Parathyroid adenoma (tissue), 2 donors: ENCODE data around the gene SPNS2.

Source experiments
- H2AFZ ChIP-seq: fragments of 300-600 bp; sonication (generic); one replicate; pipeline ENCODE4 v1.7.0; 2017; ENCODE audit warnings: antibody characterized with exemption, mild to moderate bottlenecking
- H3K27ac ChIP-seq: fragments of 300-600 bp; sonication (generic); one replicate; pipeline ENCODE4 v1.7.0; 2017
- H3K27me3 ChIP-seq: fragments of 300-600 bp; sonication (generic); one replicate; pipeline ENCODE4 v1.7.0; 2017; ENCODE audit warnings: low read length; ENCODE audit not compliant: control insufficient read depth, insufficient read depth
- H3K36me3 ChIP-seq: fragments of 300-600 bp; sonication (generic); one replicate; pipeline ENCODE4 v1.7.0; 2017; ENCODE audit warnings: low read length; ENCODE audit not compliant: control insufficient read depth, insufficient read depth
- H3K4me1 ChIP-seq: fragments of 300-600 bp; sonication (generic); one replicate; pipeline ENCODE4 v1.7.0; 2017; ENCODE audit warnings: control low read depth
- H3K4me2 ChIP-seq: fragments of 300-600 bp; sonication (generic); one replicate; pipeline ENCODE4 v1.7.0; 2017; ENCODE audit warnings: low read length
- H3K4me3 ChIP-seq: fragments of 300-600 bp; sonication (generic); one replicate; pipeline ENCODE4 v1.7.0; 2017; ENCODE audit warnings: low read depth, low read length
- H3K79me2 ChIP-seq: fragments of 300-600 bp; sonication (generic); one replicate; pipeline ENCODE4 v1.7.0; 2017; ENCODE audit warnings: control low read depth
- H3K9ac ChIP-seq: fragments of 300-600 bp; sonication (generic); one replicate; pipeline ENCODE4 v1.7.0; 2017; ENCODE audit warnings: mild to moderate bottlenecking
- H3K9me3 ChIP-seq: fragments of 300-600 bp; sonication (generic); one replicate; pipeline ENCODE4 v1.7.0; 2017; ENCODE audit warnings: low read length; ENCODE audit not compliant: control insufficient read depth
- CTCF ChIP-seq: fragments of 300-600 bp; sonication (generic); IDR thresholded peaks from one replicate; pipeline ENCODE4 v1.7.0; 2017; ENCODE audit warnings: antibody characterized with exemption, mild to moderate bottlenecking
- donor health status: primary hyperparathyroidism.

Gene SPNS2

GRCh38 chr17:4529533-4530152 is 31.0 kb downstream of the SPNS2 start:
- no peak for TF ChIP-seq CTCF
- Histone ChIP-seq H2AFZ (no peak overlapping the region), H3K9ac (no peak overlapping the region), H3K4me3 (no peak overlapping the region), H3K9me3 (no peaks in the 10 kb centered on the region), H3K4me1 (no peaks in the 10 kb centered on the region), H3K79me2 (no peaks in the 10 kb centered on the region), H3K36me3 (no peaks in the 10 kb centered on the region), H3K4me2 (no peak overlapping the region), H3K27ac (no peak overlapping the region), H3K27me3 (no peaks in the 10 kb centered on the region)

GRCh38 chr17:4530799-4531730 is 32.4 kb downstream of the SPNS2 start:
- Histone ChIP-seq H3K9me3 (no peaks in the 10 kb centered on the region), H3K27ac (peak overlapping the region; percentile 57), H3K4me2 (no peak overlapping the region), H3K4me1 (no peaks in the 10 kb centered on the region), H3K9ac (no peak overlapping the region), H2AFZ (no peak overlapping the region), H3K27me3 (no peaks in the 10 kb centered on the region), H3K4me3 (no peak overlapping the region), H3K36me3 (no peaks in the 10 kb centered on the region), H3K79me2 (no peaks in the 10 kb centered on the region)
- TF ChIP-seq CTCF: no peak

GRCh38 chr17:4531988-4532736 is 33.5 kb downstream of the SPNS2 start:
- no peak for TF ChIP-seq CTCF
- no peak overlapping the region for H3K9ac ChIP-seq
- no peak overlapping the region for H3K4me2 ChIP-seq
- H3K27me3 ChIP-seq: no peaks in the 10 kb centered on the region
- peak overlapping the region; percentile 15 for H3K27ac ChIP-seq
- H3K9me3 ChIP-seq: no peaks in the 10 kb centered on the region
- H3K4me3 ChIP-seq: no peak overlapping the region
- no peaks in the 10 kb centered on the region for H3K79me2 ChIP-seq
- no peak overlapping the region for H2AFZ ChIP-seq
- H3K4me1 ChIP-seq: peaks cover 7% of the 10 kb centered on the region
- H3K36me3 ChIP-seq: no peaks in the 10 kb centered on the region

- Histone ChIP-seq H2AFZ (no peak overlapping the region), H3K4me1 (peaks cover 8% of the 10 kb centered on the region), H3K27ac (no peak overlapping the region), H3K27me3 (no peaks in the 10 kb centered on the region), H3K4me3 (no peak overlapping the region), H3K4me2 (no peak overlapping the region), H3K79me2 (no peaks in the 10 kb centered on the region), H3K9me3 (no peaks in the 10 kb centered on the region), H3K9ac (no peak overlapping the region), H3K36me3 (no peaks in the 10 kb centered on the region)
- TF ChIP-seq CTCF: no peak
Observed at GRCh38 chr17:4532860-4533522, 34.3 kb downstream of the SPNS2 start.
